Peyer's patch (tissue), 4 donors: ENCODE data around the gene TRIM38.

ENCODE experiments used
- CTCF ChIP-seq, 6 experiments: fragments of 450-650 bp in 4 of 6; fragments of 200-600 bp in 2 of 6; sonication (generic) in 1 of 6; IDR thresholded peaks; one replicate each; pipeline ENCODE4 v1.5.1; 2017 to 2019; ENCODE audit warnings: antibody characterized with exemption in 6 of 6, mild to moderate bottlenecking in 3 of 6, moderate library complexity in 1 of 6
- POLR2A ChIP-seq, 2 donors: fragments of 450-650 bp; IDR thresholded peaks; one replicate each; pipeline ENCODE4 v1.5.1; 2017; ENCODE audit warnings: antibody characterized with exemption in 2 of 2, mild to moderate bottlenecking in 2 of 2, moderate library complexity in 2 of 2

- TF ChIP-seq POLR2A (IDR thresholded peaks at IDR 0.05) (no peak), CTCF (IDR thresholded peaks at IDR 0.05) (no peak)
Observed at GRCh38 chr6:25954756-25955155, 7.8 kb upstream of the TRIM38 start.
